Calu3 (cell line): ENCODE results near the gene NWD2. TPM values are rescaled to one million over a fixed set of nuclear protein-coding genes. Genes with fewer than 3 reads are reported as not detected.
"Not testable (repeated sequence)": the region's sequence is repeated elsewhere in the genome, so short reads cannot be mapped to it uniquely, and the experiment has no call there.

ENCODE experiments used
- BruUV-seq: library from RNA; stranded (reverse); fragments of 400-500 nt; replicated peaks from 2 replicates; lab custom pipeline; 2021; lab: Mats Ljungman, UMichigan
- CTCF ChIA-PET: fragments of 300-600 bp; sonication (Branson Sonifier 250); formaldehyde crosslinking; loops from one replicate; lab custom pipeline; 2022; ENCODE audit warnings: antibody characterized with exemption; lab: Charles Lee
- DNase-seq: peaks from one replicate; pipeline ENCODE4 v3.0.0; 2022
- H3K27ac Mint-ChIP-seq: one replicate; pipeline ENCODE4 v1.8.0; 2022; ENCODE audit warnings: mixed read lengths; ENCODE audit not compliant: unreplicated experiment
- H3K27me3 Mint-ChIP-seq: one replicate; pipeline ENCODE4 v1.8.0; 2022; ENCODE audit warnings: mixed read lengths; ENCODE audit not compliant: unreplicated experiment
- H3K36me3 Mint-ChIP-seq: one replicate; pipeline ENCODE4 v1.8.0; 2022; ENCODE audit warnings: mild to moderate bottlenecking, moderate library complexity, mixed read lengths; ENCODE audit not compliant: insufficient read depth, unreplicated experiment
- H3K4me1 Mint-ChIP-seq: one replicate; pipeline ENCODE4 v1.8.0; 2022; ENCODE audit warnings: mild to moderate bottlenecking, low read depth, mixed read lengths; ENCODE audit not compliant: unreplicated experiment
- H3K4me3 Mint-ChIP-seq: one replicate; pipeline ENCODE4 v1.8.0; 2022; ENCODE audit warnings: mild to moderate bottlenecking, low read depth, moderate library complexity, mixed read lengths; ENCODE audit not compliant: unreplicated experiment
- H3K9me3 Mint-ChIP-seq: one replicate; pipeline ENCODE4 v1.8.0; 2022; ENCODE audit warnings: low read depth, mixed read lengths; ENCODE audit not compliant: unreplicated experiment
- intact Hi-C: fragments of 100-400 bp; cut with micrococcal nuclease; formaldehyde crosslinking; loops from one replicate; pipeline ENCODE4 v1.10.0; 2022; ENCODE audit not compliant: unreplicated experiment
- total RNA-seq: library from RNA; stranded (reverse); gene quantifications from 2 replicates; pipeline ENCODE4 v1.2.3, GENCODE V29; 2022
- TF ChIP-seq, protein P1 (sequence below): fragments of 200-600 bp; IDR thresholded peaks from one replicate; pipeline ENCODE4 v1.8.0; 2022; ENCODE audit warnings: antibody characterized with exemption; ENCODE audit not compliant: unreplicated experiment

The NWD2 gene
- total RNA-seq, 1 experiment from 2014 or later, result 1.4 TPM

- Mint-ChIP-seq H3K27ac (peak overlapping the region; percentile 85), H3K27me3 (no peaks in the 10 kb centered on the region), H3K9me3 (peaks cover 2% of the 10 kb centered on the region), H3K4me3 (peak overlapping the region; percentile 22), H3K36me3 (peaks cover 16% of the 10 kb centered on the region), H3K4me1 (peaks cover 64% of the 10 kb centered on the region)
- no peak for DNase-seq
- TF ChIP-seq, protein P1, sequence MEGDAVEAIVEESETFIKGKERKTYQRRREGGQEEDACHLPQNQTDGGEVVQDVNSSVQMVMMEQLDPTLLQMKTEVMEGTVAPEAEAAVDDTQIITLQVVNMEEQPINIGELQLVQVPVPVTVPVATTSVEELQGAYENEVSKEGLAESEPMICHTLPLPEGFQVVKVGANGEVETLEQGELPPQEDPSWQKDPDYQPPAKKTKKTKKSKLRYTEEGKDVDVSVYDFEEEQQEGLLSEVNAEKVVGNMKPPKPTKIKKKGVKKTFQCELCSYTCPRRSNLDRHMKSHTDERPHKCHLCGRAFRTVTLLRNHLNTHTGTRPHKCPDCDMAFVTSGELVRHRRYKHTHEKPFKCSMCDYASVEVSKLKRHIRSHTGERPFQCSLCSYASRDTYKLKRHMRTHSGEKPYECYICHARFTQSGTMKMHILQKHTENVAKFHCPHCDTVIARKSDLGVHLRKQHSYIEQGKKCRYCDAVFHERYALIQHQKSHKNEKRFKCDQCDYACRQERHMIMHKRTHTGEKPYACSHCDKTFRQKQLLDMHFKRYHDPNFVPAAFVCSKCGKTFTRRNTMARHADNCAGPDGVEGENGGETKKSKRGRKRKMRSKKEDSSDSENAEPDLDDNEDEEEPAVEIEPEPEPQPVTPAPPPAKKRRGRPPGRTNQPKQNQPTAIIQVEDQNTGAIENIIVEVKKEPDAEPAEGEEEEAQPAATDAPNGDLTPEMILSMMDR, result no peak
- intact Hi-C loops, result no loop called here
- CTCF ChIA-PET, result interaction anchor here (1.0 kb wide), 1 partner anchor 8 kb away, joined by 4 read pairs; no protein-coding TSS in a partner anchor
- no TSS peak for BruUV-seq
Observed at GRCh38 chr4:37486166-37486565, 241.6 kb downstream of the NWD2 start.

DNA sequence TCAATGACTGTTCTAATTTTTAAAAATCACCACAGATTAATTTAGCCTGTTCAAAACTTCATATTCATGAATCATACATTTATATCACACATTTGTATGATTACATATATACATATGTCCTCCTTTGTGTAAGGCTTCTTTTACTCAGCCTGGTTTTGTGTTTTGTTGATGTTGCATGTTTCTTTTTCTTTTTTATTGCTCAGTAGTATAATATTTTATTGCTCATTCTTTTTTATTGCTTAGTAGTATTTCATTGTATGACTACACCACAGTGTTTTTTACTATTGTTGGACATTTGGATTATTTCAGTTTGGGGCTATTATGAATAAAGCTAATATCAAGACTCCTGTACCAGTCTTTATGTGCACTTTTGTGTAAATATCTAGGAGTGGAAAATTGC, 243.1 kb downstream of the NWD2 start:
- no peak overlapping the region for H3K27ac Mint-ChIP-seq
- H3K4me1 Mint-ChIP-seq, result peaks cover 53% of the 10 kb centered on the region
- H3K4me3 Mint-ChIP-seq, result no peak overlapping the region
- H3K36me3 Mint-ChIP-seq, result peaks cover 22% of the 10 kb centered on the region
- H3K9me3 Mint-ChIP-seq, result no peaks in the 10 kb centered on the region
- CTCF ChIA-PET, result no interaction called here
- H3K27me3 Mint-ChIP-seq, result no peaks in the 10 kb centered on the region
- intact Hi-C loops, result no loop called here
- TF ChIP-seq, protein P1, result no peak
- no peak for DNase-seq
- BruUV-seq, result no TSS peak

DNA sequence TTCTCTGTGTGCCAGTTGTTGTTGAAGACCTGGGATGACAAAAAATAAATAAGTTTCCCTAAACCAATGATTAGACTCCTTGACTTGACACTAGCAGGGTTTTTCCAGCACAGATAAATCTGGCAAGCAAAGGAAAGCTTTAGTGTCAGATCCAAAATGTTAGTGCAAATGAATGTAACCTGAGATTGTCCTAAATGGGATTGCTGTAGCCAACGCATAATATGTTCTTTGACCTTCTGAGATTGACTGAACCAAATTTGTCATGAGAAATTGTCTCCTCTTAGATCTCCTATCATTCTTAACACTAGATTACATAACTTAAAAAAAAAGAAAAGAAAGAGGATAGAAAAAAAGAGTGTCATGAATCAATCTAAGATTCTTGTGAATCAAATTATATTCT, 245.2 kb downstream of the NWD2 start:
- TF ChIP-seq, protein P1, result no peak
- Mint-ChIP-seq H3K4me3 (peak overlapping the region; percentile 62), H3K27me3 (no peaks in the 10 kb centered on the region), H3K9me3 (no peaks in the 10 kb centered on the region), H3K27ac (peak overlapping the region; percentile 96), H3K4me1 (peaks cover 53% of the 10 kb centered on the region), H3K36me3 (peaks cover 21% of the 10 kb centered on the region)
- DNase-seq, result no peak
- no TSS peak for BruUV-seq
- CTCF ChIA-PET, result interaction anchor here (1.5 kb wide), 1 partner anchor 20 kb away, joined by 3 read pairs; no protein-coding TSS in a partner anchor
- intact Hi-C loops, result loop anchor here (5.0 kb wide), 2 partner anchors 32 to 38 kb away; no protein-coding TSS in a partner anchor

- TSS peak; percentile 49 for BruUV-seq
- Mint-ChIP-seq H3K36me3 (peaks cover 24% of the 10 kb centered on the region), H3K27ac (peak overlapping the region; percentile 96), H3K9me3 (no peaks in the 10 kb centered on the region), H3K4me3 (peak overlapping the region; percentile 62), H3K27me3 (no peaks in the 10 kb centered on the region), H3K4me1 (peaks cover 46% of the 10 kb centered on the region)
- CTCF ChIA-PET, result interaction anchor here (1.5 kb wide), 1 partner anchor 21 kb away, joined by 3 read pairs; no protein-coding TSS in a partner anchor
- TF ChIP-seq, protein P1, result no peak
- intact Hi-C loops, result loop anchor here (5.0 kb wide), 2 partner anchors 33 to 37 kb away; no protein-coding TSS in a partner anchor
- DNase-seq, result peak; percentile 24
Observed at GRCh38 chr4:37490391-37491347, 246.1 kb downstream of the NWD2 start.

GRCh38 chr4:37495353-37495752, 250.8 kb downstream of the NWD2 start:
- DNase-seq, BruUV-seq, H3K9me3 Mint-ChIP-seq, CTCF ChIA-PET, H3K27me3 Mint-ChIP-seq, H3K4me3 Mint-ChIP-seq, intact Hi-C loops, H3K27ac Mint-ChIP-seq: not testable (repeated sequence)
- Mint-ChIP-seq H3K4me1 (peaks cover 15% of the 10 kb centered on the region), H3K36me3 (peaks cover 15% of the 10 kb centered on the region)
